Ascending aorta (tissue), 2 donors: ENCODE measurements around the gene ADAMTS3. TPM values are rescaled to one million over a fixed set of nuclear protein-coding genes. Genes with fewer than 3 reads are reported as not detected.

ENCODE experiments used
- DNase-seq, 2 donors: peaks; one replicate each; pipeline ENCODE4 v3.0.0-alpha.2; 2019; ENCODE audit warnings: low spot score in 2 of 2
- H3K27ac ChIP-seq, 2 donors: fragments of 200-600 bp; sonication (generic); one replicate each; pipeline ENCODE4 v1.5.1; 2016 to 2017; ENCODE audit warnings: mild to moderate bottlenecking in 1 of 2
- H3K27me3 ChIP-seq: fragments of 200-600 bp; sonication (generic); one replicate; pipeline ENCODE4 v1.5.1; 2017
- H3K36me3 ChIP-seq, 2 donors: fragments of 200-600 bp; sonication (generic); one replicate each; pipeline ENCODE4 v1.5.1; 2016
- H3K4me1 ChIP-seq, 2 donors: fragments of 200-600 bp; sonication (generic); one replicate each; pipeline ENCODE4 v1.5.1; 2016 to 2017; ENCODE audit warnings: mild to moderate bottlenecking in 1 of 2
- H3K4me3 ChIP-seq, 2 donors: fragments of 200-600 bp; sonication (generic); one replicate each; pipeline ENCODE4 v1.5.1; 2016 to 2017; ENCODE audit warnings: mild to moderate bottlenecking in 1 of 2
- H3K9me3 ChIP-seq, 2 donors: fragments of 200-600 bp; sonication (generic); one replicate each; pipeline ENCODE4 v1.5.1; 2016
- CTCF ChIP-seq, 3 experiments: fragments of 200-600 bp in 2 of 3; fragments of 450-650 bp in 1 of 3; sonication (generic) in 2 of 3; IDR thresholded peaks; one replicate each; pipeline ENCODE4 v1.5.1; 2016 to 2019; ENCODE audit warnings: antibody characterized with exemption in 3 of 3, mild to moderate bottlenecking in 1 of 3, moderate library complexity in 1 of 3
- intact Hi-C: fragments of 100-400 bp; cut with DNase I; formaldehyde crosslinking; loops from one replicate; pipeline ENCODE4 v1.15.1; 2023
- total RNA-seq: library from RNA; depleted of rRNA; stranded (reverse); fragments of >200 nt; gene quantifications from one replicate; pipeline ENCODE4 v1.1.0, GENCODE V29; 2016

ADAMTS3 gene
- total RNA-seq, 1 donor from 2014 or later, result 2.2 TPM

GRCh38 chr4:72442715-72443114 is 126.3 kb downstream of the ADAMTS3 start:
- no peak overlapping the region for H3K4me3 ChIP-seq
- H3K9me3 ChIP-seq, result no peaks in the 10 kb centered on the region
- H3K27me3 ChIP-seq, result no peaks in the 10 kb centered on the region
- no peak for DNase-seq
- no peak for TF ChIP-seq CTCF (IDR thresholded peaks at IDR 0.05)
- no peaks in the 10 kb centered on the region for H3K4me1 ChIP-seq
- no peaks in the 10 kb centered on the region for H3K36me3 ChIP-seq
- intact Hi-C loops, result no loop called here
- no peak overlapping the region for H3K27ac ChIP-seq

GRCh38 chr4:72442147-72442546 is 126.9 kb downstream of the ADAMTS3 start:
- Histone ChIP-seq H3K27ac (no peak overlapping the region), H3K4me1 (no peaks in the 10 kb centered on the region), H3K4me3 (no peak overlapping the region), H3K9me3 (no peaks in the 10 kb centered on the region), H3K27me3 (no peaks in the 10 kb centered on the region), H3K36me3 (no peaks in the 10 kb centered on the region)
- no peak for DNase-seq
- no peak for TF ChIP-seq CTCF (IDR thresholded peaks at IDR 0.05)
- intact Hi-C loops, result no loop called here

GRCh38 chr4:72440386-72440785 is 128.6 kb downstream of the ADAMTS3 start:
- Histone ChIP-seq H3K27ac (no peak overlapping the region), H3K4me3 (no peak overlapping the region), H3K9me3 (no peaks in the 10 kb centered on the region), H3K36me3 (no peaks in the 10 kb centered on the region), H3K4me1 (no peaks in the 10 kb centered on the region), H3K27me3 (no peaks in the 10 kb centered on the region)
- intact Hi-C loops, result no loop called here
- no peak for DNase-seq
- TF ChIP-seq CTCF (IDR thresholded peaks at IDR 0.05), result no peak

- Histone ChIP-seq H3K27ac (no peak overlapping the region), H3K36me3 (no peaks in the 10 kb centered on the region), H3K9me3 (no peaks in the 10 kb centered on the region), H3K4me3 (no peak overlapping the region), H3K27me3 (no peaks in the 10 kb centered on the region), H3K4me1 (no peaks in the 10 kb centered on the region)
- intact Hi-C loops, result no loop called here
- TF ChIP-seq CTCF (IDR thresholded peaks at IDR 0.05), result no peak
- no peak for DNase-seq
Observed at GRCh38 chr4:72432975-72433374, 136.0 kb downstream of the ADAMTS3 start.

GRCh38 chr4:72432282-72432681 is 136.7 kb downstream of the ADAMTS3 start:
- no peak for TF ChIP-seq CTCF (IDR thresholded peaks at IDR 0.05)
- intact Hi-C loops, result no loop called here

GRCh38 chr4:72430988-72431387 is 138.0 kb downstream of the ADAMTS3 start:
- intact Hi-C loops, result no loop called here
- TF ChIP-seq CTCF (IDR thresholded peaks at IDR 0.05), result no peak

More at GRCh38 chr4:72432282-72432681, 136.7 kb downstream of the ADAMTS3 start:
- Histone ChIP-seq H3K9me3 (no peaks in the 10 kb centered on the region), H3K4me3 (no peak overlapping the region), H3K27me3 (no peaks in the 10 kb centered on the region), H3K36me3 (no peaks in the 10 kb centered on the region), H3K27ac (no peak overlapping the region), H3K4me1 (no peaks in the 10 kb centered on the region)
- DNase-seq, result no peak

More at GRCh38 chr4:72430988-72431387, 138.0 kb downstream of the ADAMTS3 start:
- no peaks in the 10 kb centered on the region for H3K9me3 ChIP-seq
- H3K4me1 ChIP-seq, result no peaks in the 10 kb centered on the region
- no peaks in the 10 kb centered on the region for H3K27me3 ChIP-seq
- no peak for DNase-seq
- no peaks in the 10 kb centered on the region for H3K36me3 ChIP-seq
- no peak overlapping the region for H3K27ac ChIP-seq
- H3K4me3 ChIP-seq, result no peak overlapping the region
